ENCODE data around the gene HEMK1. TPM values are rescaled to one million over a fixed set of nuclear protein-coding genes. Genes with fewer than 3 reads are reported as not detected.

Gene HEMK1
- total RNA-seq, 2 donors from 2014 or later: 8.5 to 17.1 TPM

DNA sequence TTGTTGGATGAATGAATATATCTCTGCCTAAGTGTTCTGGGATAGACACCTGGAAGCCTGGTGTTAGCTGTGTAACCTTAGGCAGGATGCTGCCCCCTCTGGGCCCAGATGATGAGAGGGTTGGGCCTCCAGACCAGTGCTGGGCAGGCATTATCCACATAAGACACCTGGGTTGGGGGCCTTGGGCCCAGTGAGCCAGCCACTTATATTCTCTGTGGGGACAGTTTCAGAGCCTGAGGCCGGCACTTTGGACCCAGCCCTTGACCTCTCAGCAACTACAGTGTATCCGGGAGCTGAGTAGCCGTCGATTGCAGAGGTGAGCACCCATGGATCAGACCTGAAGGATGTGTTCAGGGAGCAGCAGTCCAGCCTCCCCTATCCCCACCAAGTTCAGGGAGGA, 2.2 kb downstream of the HEMK1 start:
- no peaks in the 10 kb centered on the region for H3K36me3 ChIP-seq
- DNase-seq (ENCODE audit: low spot score): no peak
- intact Hi-C loops (cut with DNase I): no loop called here
- H3K27ac ChIP-seq: no peak overlapping the region
- TF ChIP-seq POLR2AphosphoS5 (IDR thresholded peaks at IDR 0.05): no peak
- no peak for TF ChIP-seq POLR2A (IDR thresholded peaks at IDR 0.05)
- TF ChIP-seq, protein P1, sequence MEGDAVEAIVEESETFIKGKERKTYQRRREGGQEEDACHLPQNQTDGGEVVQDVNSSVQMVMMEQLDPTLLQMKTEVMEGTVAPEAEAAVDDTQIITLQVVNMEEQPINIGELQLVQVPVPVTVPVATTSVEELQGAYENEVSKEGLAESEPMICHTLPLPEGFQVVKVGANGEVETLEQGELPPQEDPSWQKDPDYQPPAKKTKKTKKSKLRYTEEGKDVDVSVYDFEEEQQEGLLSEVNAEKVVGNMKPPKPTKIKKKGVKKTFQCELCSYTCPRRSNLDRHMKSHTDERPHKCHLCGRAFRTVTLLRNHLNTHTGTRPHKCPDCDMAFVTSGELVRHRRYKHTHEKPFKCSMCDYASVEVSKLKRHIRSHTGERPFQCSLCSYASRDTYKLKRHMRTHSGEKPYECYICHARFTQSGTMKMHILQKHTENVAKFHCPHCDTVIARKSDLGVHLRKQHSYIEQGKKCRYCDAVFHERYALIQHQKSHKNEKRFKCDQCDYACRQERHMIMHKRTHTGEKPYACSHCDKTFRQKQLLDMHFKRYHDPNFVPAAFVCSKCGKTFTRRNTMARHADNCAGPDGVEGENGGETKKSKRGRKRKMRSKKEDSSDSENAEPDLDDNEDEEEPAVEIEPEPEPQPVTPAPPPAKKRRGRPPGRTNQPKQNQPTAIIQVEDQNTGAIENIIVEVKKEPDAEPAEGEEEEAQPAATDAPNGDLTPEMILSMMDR (IDR thresholded peaks at IDR 0.05): no peak
- H3K9me3 ChIP-seq: no peaks in the 10 kb centered on the region
- H3K4me3 ChIP-seq: no peak overlapping the region
- 92% methylated on average over 4 of the region's 4 CpGs for WGBS
- H3K4me1 ChIP-seq (replicated peaks): peaks cover 3% of the 10 kb centered on the region
- H3K27me3 ChIP-seq (replicated peaks; ENCODE audit: insufficient read depth): no peaks in the 10 kb centered on the region

GRCh38 chr3:50572158-50572557, 2.8 kb downstream of the HEMK1 start:
- intact Hi-C loops (cut with DNase I): loop anchor here (1.0 kb wide), 1 partner anchor 42 kb away; no protein-coding TSS in a partner anchor
- TF ChIP-seq, protein P1 (IDR thresholded peaks at IDR 0.05): peak; percentile 65 to 97 (median 90)
- TF ChIP-seq POLR2A (IDR thresholded peaks at IDR 0.05) (no peak), POLR2AphosphoS5 (IDR thresholded peaks at IDR 0.05) (peak; percentile 64)
- peak; percentile 72 for DNase-seq (ENCODE audit: low spot score)
- H3K36me3 ChIP-seq: no peaks in the 10 kb centered on the region
- H3K27ac ChIP-seq: no peak overlapping the region
- no peaks in the 10 kb centered on the region for H3K27me3 ChIP-seq (replicated peaks; ENCODE audit: insufficient read depth)
- WGBS: 11% methylated on average over 1 of the region's 1 CpG
- H3K4me1 ChIP-seq (replicated peaks): no peaks in the 10 kb centered on the region
- H3K9me3 ChIP-seq: no peaks in the 10 kb centered on the region
- no peak overlapping the region for H3K4me3 ChIP-seq

- Histone ChIP-seq H3K9me3 (no peaks in the 10 kb centered on the region), H3K27me3 (replicated peaks; ENCODE audit: insufficient read depth) (no peaks in the 10 kb centered on the region), H3K27ac (no peak overlapping the region), H3K4me3 (no peak overlapping the region), H3K4me1 (replicated peaks) (no peaks in the 10 kb centered on the region), H3K36me3 (no peaks in the 10 kb centered on the region)
- no peak for TF ChIP-seq POLR2A (IDR thresholded peaks at IDR 0.05)
- TF ChIP-seq POLR2AphosphoS5 (IDR thresholded peaks at IDR 0.05): no peak
- TF ChIP-seq, protein P1 (IDR thresholded peaks at IDR 0.05): no peak
- DNase-seq (ENCODE audit: low spot score): no peak
- WGBS: 94% methylated on average over 4 of the region's 4 CpGs
- intact Hi-C loops (cut with DNase I): loop anchor here (1.0 kb wide), 1 partner anchor 41 kb away; no protein-coding TSS in a partner anchor
Observed at GRCh38 chr3:50572801-50573371, 3.6 kb downstream of the HEMK1 start.

GRCh38 chr3:50573566-50574443, 4.5 kb downstream of the HEMK1 start:
- no peaks in the 10 kb centered on the region for H3K27me3 ChIP-seq (replicated peaks; ENCODE audit: insufficient read depth)
- 75% methylated on average over 8 of the region's 8 CpGs for WGBS
- no peak overlapping the region for H3K4me3 ChIP-seq
- TF ChIP-seq, protein P1 (IDR thresholded peaks at IDR 0.05): no peak
- DNase-seq (ENCODE audit: low spot score): no peak
- no peak overlapping the region for H3K27ac ChIP-seq
- no peaks in the 10 kb centered on the region for H3K9me3 ChIP-seq
- H3K36me3 ChIP-seq: no peaks in the 10 kb centered on the region
- intact Hi-C loops (cut with DNase I): no loop called here
- no peaks in the 10 kb centered on the region for H3K4me1 ChIP-seq (replicated peaks)

Measured in prostate gland (tissue), 2 donors.